Gastrocnemius medialis (tissue), 4 donors: ENCODE results near the gene TOMM20L. TPM values are rescaled to one million over a fixed set of nuclear protein-coding genes. Genes with fewer than 3 reads are reported as not detected.

ENCODE experiments used
- ATAC-seq, 2 donors: fragments of 150-250 bp; one replicate each; pipeline ENCODE4 v1.9.1; 2016
- DNase-seq, 2 donors: peaks; one replicate each; pipeline ENCODE4 v3.0.0-alpha.2; 2019
- H3K27ac ChIP-seq, 4 donors: fragments of 200-600 bp; sonication (generic); 1 replicate in 1 of 4; 2 replicates in 3 of 4; pipeline ENCODE4 v1.5.1; 2016 to 2018; ENCODE audit warnings: mild to moderate bottlenecking in 2 of 4, moderate library complexity in 1 of 4
- H3K27me3 ChIP-seq, 3 donors: fragments of 200-600 bp; sonication (generic) in 2 of 3; 1 replicate in 1 of 3; 2 replicates in 2 of 3; pipeline versions ENCODE4 v1.5.1 to v1.6.0; 2016 to 2019; ENCODE audit warnings: mild to moderate bottlenecking in 1 of 3, moderate library complexity in 1 of 3
- H3K36me3 ChIP-seq, 2 donors: fragments of 200-600 bp; sonication (generic) in 1 of 2; one replicate each; pipeline ENCODE4 v1.5.1; 2017 to 2018
- H3K4me1 ChIP-seq, 2 donors: fragments of 200-600 bp; sonication (generic) in 1 of 2; one replicate each; pipeline ENCODE4 v1.5.1; 2016 to 2017; ENCODE audit warnings: mild to moderate bottlenecking in 2 of 2
- H3K4me3 ChIP-seq, 4 donors: fragments of 200-600 bp; sonication (generic) in 3 of 4; 1 replicate in 1 of 4; 2 replicates in 3 of 4; pipeline ENCODE4 v1.5.1; 2016 to 2019; ENCODE audit warnings: mild to moderate bottlenecking in 2 of 4
- H3K9me3 ChIP-seq, 3 donors: fragments of 200-600 bp; sonication (generic) in 2 of 3; 1 replicate in 1 of 3; 2 replicates in 2 of 3; pipeline ENCODE4 v1.5.1; 2016 to 2019
- POLR2A ChIP-seq, 2 donors: fragments of 450-650 bp; IDR thresholded peaks; one replicate each; pipeline ENCODE4 v1.6.1; 2017; ENCODE audit warnings: antibody characterized with exemption in 2 of 2, mild to moderate bottlenecking in 2 of 2, moderate library complexity in 2 of 2
- in situ Hi-C, 4 donors: fragments of 200-750 bp; cut with MboI; loops; one replicate each; pipeline versions ENCODE4 v1.15.0 to v1.8.0; 2017; ENCODE audit warnings: low sequenced_read_pairs in 4 of 4
- intact Hi-C: fragments of 100-400 bp; cut with DNase I; formaldehyde crosslinking; loops from one replicate; pipeline ENCODE4 v1.15.1; 2023; ENCODE audit warnings: low total_unique reads
- total RNA-seq, 4 donors: library from RNA; depleted of rRNA; stranded (reverse); fragments of >200 nt; gene quantifications; one replicate each; pipeline versions ENCODE4 v1.1.0 to v1.2.3, GENCODE V29; 2016
- TF ChIP-seq, protein P1 (sequence below), 5 experiments: fragments of 450-650 bp in 3 of 5; fragments of 200-600 bp in 2 of 5; sonication (generic) in 2 of 5; IDR thresholded peaks in 4 of 5; conservative IDR thresholded peaks in 1 of 5; 1 replicate in 4 of 5; 2 replicates in 1 of 5; pipeline ENCODE4 v1.5.1; 2016 to 2019; ENCODE audit warnings: antibody characterized with exemption in 5 of 5, mild to moderate bottlenecking in 3 of 5, moderate library complexity in 3 of 5

The TOMM20L gene
- total RNA-seq, 4 donors from 2014 or later = not detected

DNA sequence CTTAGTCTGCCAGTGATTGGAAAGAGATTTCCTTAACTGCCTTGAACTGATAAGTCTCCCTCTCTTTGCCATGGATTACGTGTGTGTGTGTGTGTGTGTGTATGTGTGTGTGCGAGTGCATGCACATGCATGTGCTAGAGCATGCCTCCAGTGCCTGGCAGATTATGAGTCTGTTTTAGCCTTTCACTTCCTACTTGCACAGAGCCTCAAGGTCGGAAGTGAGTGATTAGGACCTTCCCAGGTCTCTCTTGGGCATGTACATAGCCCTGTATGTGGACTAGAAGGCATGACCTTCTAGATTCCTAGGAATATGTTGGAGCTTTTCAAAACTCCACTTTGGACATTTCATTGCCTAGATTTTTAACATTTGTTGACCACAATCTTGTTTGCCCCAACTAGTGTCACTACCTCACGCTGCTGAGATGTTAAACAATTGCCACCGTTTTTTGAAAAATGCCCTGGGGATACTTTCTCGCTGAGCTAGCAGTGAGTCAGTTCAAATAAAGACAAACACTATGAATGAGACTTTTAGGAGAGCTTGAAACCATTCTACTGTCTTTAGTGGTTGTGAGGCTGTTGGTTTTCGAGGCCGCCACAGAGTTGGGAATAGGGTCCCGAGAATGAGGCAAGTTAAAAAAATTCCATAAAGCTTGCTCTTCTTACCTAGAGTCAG, 60.0 kb downstream of the TOMM20L start:
- H3K36me3 ChIP-seq = peaks cover 3 to 66% of the 10 kb centered on the region in 2 donors

More for the DNA sequence above, 60.0 kb downstream of the TOMM20L start:
- Histone ChIP-seq H3K27me3 (no peaks in the 10 kb centered on the region), H3K4me1 (no peaks in the 10 kb centered on the region), H3K4me3 (no peak overlapping the region), H3K9me3 (no peaks in the 10 kb centered on the region), H3K27ac (no peak overlapping the region)
- intact Hi-C loops (no loop called here), in situ Hi-C loops (no loop called here)
- ATAC-seq = no peak
- TF ChIP-seq, protein P1, sequence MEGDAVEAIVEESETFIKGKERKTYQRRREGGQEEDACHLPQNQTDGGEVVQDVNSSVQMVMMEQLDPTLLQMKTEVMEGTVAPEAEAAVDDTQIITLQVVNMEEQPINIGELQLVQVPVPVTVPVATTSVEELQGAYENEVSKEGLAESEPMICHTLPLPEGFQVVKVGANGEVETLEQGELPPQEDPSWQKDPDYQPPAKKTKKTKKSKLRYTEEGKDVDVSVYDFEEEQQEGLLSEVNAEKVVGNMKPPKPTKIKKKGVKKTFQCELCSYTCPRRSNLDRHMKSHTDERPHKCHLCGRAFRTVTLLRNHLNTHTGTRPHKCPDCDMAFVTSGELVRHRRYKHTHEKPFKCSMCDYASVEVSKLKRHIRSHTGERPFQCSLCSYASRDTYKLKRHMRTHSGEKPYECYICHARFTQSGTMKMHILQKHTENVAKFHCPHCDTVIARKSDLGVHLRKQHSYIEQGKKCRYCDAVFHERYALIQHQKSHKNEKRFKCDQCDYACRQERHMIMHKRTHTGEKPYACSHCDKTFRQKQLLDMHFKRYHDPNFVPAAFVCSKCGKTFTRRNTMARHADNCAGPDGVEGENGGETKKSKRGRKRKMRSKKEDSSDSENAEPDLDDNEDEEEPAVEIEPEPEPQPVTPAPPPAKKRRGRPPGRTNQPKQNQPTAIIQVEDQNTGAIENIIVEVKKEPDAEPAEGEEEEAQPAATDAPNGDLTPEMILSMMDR (IDR thresholded peaks at IDR 0.05 in 4 of 5, conservative IDR thresholded peaks at IDR 0.05 in 1 of 5) = no peak
- no peak for TF ChIP-seq POLR2A (IDR thresholded peaks at IDR 0.05)
- DNase-seq = no peak

Other genes starting within 250 kb of the TOMM20L start
- 1 to 10 TPM; 1.2 to 3.7 (median 2.0) TPM for gene ARMH4, start 243.7 kb upstream of the TOMM20L start, total RNA-seq
- gene ACTR10, start 195.8 kb upstream of the TOMM20L start, total RNA-seq = 100 to 1,000 TPM in 2 of 4 donors, 10 to 100 TPM in 2; 70.6 to 104 (median 88.8) TPM
- gene PSMA3, start 151.1 kb upstream of the TOMM20L start, total RNA-seq = 100 to 1,000 TPM; 200 to 301 (median 217) TPM
- gene ARID4A, start 97.4 kb upstream of the TOMM20L start, total RNA-seq = 10 to 100 TPM in 1 of 4 donors, 1 to 10 TPM in 3; 6.6 to 10.5 (median 7.1) TPM
- 100 to 1,000 TPM in 2 of 4 donors, 10 to 100 TPM in 2; 46.2 to 110 (median 86.8) TPM for gene TIMM9, start 31.6 kb downstream of the TOMM20L start, total RNA-seq
- gene KIAA0586, start 31.8 kb downstream of the TOMM20L start, total RNA-seq = 10 to 100 TPM; 10.0 to 13.9 (median 11.9) TPM
- gene DACT1, start 242.0 kb downstream of the TOMM20L start, total RNA-seq = 1 to 10 TPM in 3 of 4 donors, under 1 TPM in 1; 0.97 to 3.0 (median 1.8) TPM